HL-60 (cell line): ENCODE results near the gene NFATC4.

Experiments
- DNase-seq, 2 experiments: peaks; one replicate each; pipeline ENCODE4 v3.0.0-alpha.2; 2010 to 2020; ENCODE audit warnings: low read depth in 1 of 2, low spot score in 1 of 2
- H3K27ac ChIP-seq: fragments of 250-450 bp; sonication (Bioruptor Pico); replicated peaks from 2 replicates; pipeline ENCODE4 v1.5.1; 2020; ENCODE audit warnings: mild to moderate bottlenecking, moderate library complexity
- H3K27me3 ChIP-seq: fragments of 250-450 bp; sonication (Bioruptor Pico); 2 replicates; pipeline ENCODE4 v1.5.1; 2021; ENCODE audit warnings: mild to moderate bottlenecking, moderate library complexity; ENCODE audit not compliant: insufficient read depth, poor library complexity, severe bottlenecking
- H3K4me3 ChIP-seq: replicated peaks from 2 replicates; pipeline ENCODE4 v1.5.1; 2011; ENCODE audit warnings: mild to moderate bottlenecking, control low read depth, low read length; ENCODE audit not compliant: insufficient read depth
- GABPA ChIP-seq: IDR thresholded peaks from 2 replicates; pipeline ENCODE4 v1.6.1; 2012; ENCODE audit warnings: low read depth
- POLR2AphosphoS5 ChIP-seq: IDR thresholded peaks from 2 replicates; pipeline ENCODE4 v1.6.1; 2012; ENCODE audit warnings: low read depth
- SPI1 ChIP-seq: IDR thresholded peaks from 2 replicates; pipeline ENCODE4 v1.6.1; 2012; ENCODE audit warnings: low read depth, mild to moderate bottlenecking, borderline replicate concordance
- TF ChIP-seq, protein P1 (sequence below): IDR thresholded peaks from one replicate; pipeline ENCODE4 v1.5.1; 2011; ENCODE audit warnings: low read length, control low read depth, inconsistent platforms; ENCODE audit not compliant: insufficient read depth
- TF ChIP-seq, protein P2 (sequence below): IDR thresholded peaks from 2 replicates; pipeline ENCODE4 v1.6.1; 2012; ENCODE audit warnings: low read depth; ENCODE audit not compliant: insufficient replicate concordance

The NFATC4 gene

DNA sequence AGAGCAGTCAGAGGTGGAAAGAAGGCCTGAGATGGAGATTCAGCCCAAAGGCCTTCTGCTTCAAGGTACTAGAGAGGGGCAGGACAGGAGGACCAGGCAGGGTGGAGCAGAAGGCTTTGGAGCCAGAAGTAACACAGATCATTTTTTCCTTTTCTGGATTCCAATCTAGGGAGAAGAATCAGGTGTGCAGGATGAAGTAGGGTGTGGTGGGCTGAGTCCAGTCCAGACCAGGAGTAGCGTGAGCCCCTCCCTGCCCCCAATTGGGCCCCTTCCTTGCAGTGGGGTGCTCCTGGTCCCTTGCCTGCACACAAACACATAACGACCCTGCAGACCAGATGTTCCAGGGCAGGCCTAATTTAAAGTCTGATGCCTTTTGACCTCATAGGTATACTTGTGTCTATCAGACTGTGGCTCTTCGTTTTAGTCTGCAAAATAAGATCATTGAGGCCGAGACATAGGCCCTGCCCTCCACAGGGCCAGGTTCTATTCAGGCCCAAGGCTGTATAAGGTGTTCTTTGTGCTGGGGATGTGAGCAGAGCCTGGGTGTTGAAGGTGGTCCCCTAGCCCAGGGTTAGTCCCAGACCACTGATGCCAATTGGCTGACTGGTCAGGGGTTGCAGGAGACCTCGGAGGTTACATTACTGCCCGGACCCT is 29.8 kb downstream of the NFATC4 start:
- H3K4me3 ChIP-seq, result no peak overlapping the region
- TF ChIP-seq GABPA (no peak), SPI1 (no peak), POLR2AphosphoS5 (no peak)
- TF ChIP-seq, protein P1, sequence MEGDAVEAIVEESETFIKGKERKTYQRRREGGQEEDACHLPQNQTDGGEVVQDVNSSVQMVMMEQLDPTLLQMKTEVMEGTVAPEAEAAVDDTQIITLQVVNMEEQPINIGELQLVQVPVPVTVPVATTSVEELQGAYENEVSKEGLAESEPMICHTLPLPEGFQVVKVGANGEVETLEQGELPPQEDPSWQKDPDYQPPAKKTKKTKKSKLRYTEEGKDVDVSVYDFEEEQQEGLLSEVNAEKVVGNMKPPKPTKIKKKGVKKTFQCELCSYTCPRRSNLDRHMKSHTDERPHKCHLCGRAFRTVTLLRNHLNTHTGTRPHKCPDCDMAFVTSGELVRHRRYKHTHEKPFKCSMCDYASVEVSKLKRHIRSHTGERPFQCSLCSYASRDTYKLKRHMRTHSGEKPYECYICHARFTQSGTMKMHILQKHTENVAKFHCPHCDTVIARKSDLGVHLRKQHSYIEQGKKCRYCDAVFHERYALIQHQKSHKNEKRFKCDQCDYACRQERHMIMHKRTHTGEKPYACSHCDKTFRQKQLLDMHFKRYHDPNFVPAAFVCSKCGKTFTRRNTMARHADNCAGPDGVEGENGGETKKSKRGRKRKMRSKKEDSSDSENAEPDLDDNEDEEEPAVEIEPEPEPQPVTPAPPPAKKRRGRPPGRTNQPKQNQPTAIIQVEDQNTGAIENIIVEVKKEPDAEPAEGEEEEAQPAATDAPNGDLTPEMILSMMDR, result no peak
- TF ChIP-seq, protein P2, sequence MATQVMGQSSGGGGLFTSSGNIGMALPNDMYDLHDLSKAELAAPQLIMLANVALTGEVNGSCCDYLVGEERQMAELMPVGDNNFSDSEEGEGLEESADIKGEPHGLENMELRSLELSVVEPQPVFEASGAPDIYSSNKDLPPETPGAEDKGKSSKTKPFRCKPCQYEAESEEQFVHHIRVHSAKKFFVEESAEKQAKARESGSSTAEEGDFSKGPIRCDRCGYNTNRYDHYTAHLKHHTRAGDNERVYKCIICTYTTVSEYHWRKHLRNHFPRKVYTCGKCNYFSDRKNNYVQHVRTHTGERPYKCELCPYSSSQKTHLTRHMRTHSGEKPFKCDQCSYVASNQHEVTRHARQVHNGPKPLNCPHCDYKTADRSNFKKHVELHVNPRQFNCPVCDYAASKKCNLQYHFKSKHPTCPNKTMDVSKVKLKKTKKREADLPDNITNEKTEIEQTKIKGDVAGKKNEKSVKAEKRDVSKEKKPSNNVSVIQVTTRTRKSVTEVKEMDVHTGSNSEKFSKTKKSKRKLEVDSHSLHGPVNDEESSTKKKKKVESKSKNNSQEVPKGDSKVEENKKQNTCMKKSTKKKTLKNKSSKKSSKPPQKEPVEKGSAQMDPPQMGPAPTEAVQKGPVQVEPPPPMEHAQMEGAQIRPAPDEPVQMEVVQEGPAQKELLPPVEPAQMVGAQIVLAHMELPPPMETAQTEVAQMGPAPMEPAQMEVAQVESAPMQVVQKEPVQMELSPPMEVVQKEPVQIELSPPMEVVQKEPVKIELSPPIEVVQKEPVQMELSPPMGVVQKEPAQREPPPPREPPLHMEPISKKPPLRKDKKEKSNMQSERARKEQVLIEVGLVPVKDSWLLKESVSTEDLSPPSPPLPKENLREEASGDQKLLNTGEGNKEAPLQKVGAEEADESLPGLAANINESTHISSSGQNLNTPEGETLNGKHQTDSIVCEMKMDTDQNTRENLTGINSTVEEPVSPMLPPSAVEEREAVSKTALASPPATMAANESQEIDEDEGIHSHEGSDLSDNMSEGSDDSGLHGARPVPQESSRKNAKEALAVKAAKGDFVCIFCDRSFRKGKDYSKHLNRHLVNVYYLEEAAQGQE, result no peak

DNA sequence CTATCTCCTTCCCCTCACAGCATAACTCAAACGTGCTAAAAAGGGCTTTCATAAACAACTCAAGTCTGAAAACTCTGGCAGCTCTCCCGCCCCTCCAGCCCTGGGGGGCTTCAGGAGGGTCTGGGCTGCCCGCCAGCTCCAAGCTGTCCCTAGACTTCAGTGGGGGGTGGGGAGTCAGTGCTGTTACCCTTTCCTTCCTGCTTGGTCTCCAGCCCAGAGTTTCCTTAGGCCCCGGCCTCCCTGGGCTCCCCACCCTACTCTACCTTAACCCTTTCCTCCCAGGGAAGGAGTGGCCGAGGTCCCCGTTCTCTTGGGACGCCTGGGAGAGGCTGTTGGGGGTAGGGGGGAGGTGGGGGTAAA is 30.3 kb downstream of the NFATC4 start:
- TF ChIP-seq SPI1 (no peak), POLR2AphosphoS5 (no peak), GABPA (no peak)
- TF ChIP-seq, protein P1, result no peak
- TF ChIP-seq, protein P2, result no peak
- no peak for DNase-seq
- Histone ChIP-seq H3K27me3 (no peaks in the 10 kb centered on the region), H3K4me3 (no peak overlapping the region), H3K27ac (no peak overlapping the region)

More for the DNA sequence above, 29.8 kb downstream of the NFATC4 start:
- no peaks in the 10 kb centered on the region for H3K27me3 ChIP-seq
- H3K27ac ChIP-seq, result no peak overlapping the region
- DNase-seq, result no peak

DNA sequence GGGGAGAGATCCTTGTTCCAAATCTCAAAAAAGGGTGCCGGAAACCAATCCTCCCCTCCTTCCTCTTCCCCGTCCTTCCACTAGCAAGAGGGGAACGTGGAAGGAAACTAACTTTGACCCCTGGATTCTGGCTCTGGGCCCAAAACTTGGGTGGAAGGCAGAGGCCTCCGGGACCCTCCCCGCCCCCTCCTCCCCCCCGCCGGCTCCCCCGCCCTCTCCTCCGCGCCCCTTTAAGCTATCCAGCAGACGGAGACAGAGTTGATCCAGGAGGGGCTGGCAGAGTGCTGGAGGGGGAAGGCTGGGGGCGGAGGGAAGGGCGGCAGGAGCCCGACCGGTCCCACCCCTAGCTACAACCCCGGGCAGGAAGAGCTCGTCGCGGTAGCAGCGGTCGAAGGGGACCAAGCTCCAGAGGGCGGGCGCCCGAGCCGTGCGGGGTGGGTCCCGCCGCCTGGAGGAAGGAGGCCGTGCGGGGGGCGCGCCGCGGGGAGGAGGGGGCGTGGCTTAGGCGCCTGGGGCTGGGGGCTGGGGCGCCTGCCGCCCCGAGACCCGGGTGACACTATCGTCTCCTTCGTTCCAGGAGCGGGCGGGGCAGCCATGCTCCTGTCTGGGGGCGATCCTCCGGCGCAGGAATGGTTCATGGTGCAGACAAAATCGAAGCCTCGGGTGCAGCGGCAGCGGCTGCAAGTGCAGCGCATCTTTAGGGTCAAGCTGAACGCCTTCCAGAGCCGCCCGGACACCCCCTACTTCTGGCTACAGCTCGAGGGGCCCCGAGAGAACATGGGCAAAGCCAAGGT is 30.9 kb downstream of the NFATC4 start, which contains the start of gene NYNRIN:
Gene NYNRIN, plus strand, starts transcription at position 351 of the 794 bp plus-strand sequence. Its CDS starts 244 bp downstream, at position 595.
- Histone ChIP-seq H3K27me3 (no peaks in the 10 kb centered on the region), H3K27ac (no peak within 1 kb of the TSS), H3K4me3 (no peak within 1 kb of the TSS)
- TF ChIP-seq GABPA (no peak), POLR2AphosphoS5 (no peak)
- TF ChIP-seq, protein P2, result no peak
- DNase-seq, result no peak
